ENCODE data around the gene RLBP1. TPM values are rescaled to one million over a fixed set of nuclear protein-coding genes. Genes with fewer than 3 reads are reported as not detected.

The RLBP1 gene
- total and polyA plus RNA-seq, 2 of the 13 experiments (the other 11 are each of a cell fraction or from before 2014, with no cell fraction given), result 0.07 TPM; not detected in 1

- ChIA-PET POLR2A (no interaction called here), CTCF (ENCODE audit: low intra/inter-chr PET ratio, low total read pairs) (interaction anchor here (2.7 kb wide), 1 partner anchor 115 kb away, joined by 49 read pairs; no protein-coding TSS in a partner anchor)
- TF ChIP-seq ZNF264 (CRISPR knock-in tag; IDR thresholded peaks at IDR 0.05), result no peak
- no peak for TF ChIP-seq FOXM1 (CRISPR knock-in tag; IDR thresholded peaks at IDR 0.05)
- no peak for TF ChIP-seq ZNF10 (CRISPR knock-in tag; IDR thresholded peaks at IDR 0.05; ENCODE audit: borderline replicate concordance, low read depth)
- no peak for TF ChIP-seq ZNF672 (CRISPR knock-in tag; IDR thresholded peaks at IDR 0.05)
- TF ChIP-seq, protein P1, sequence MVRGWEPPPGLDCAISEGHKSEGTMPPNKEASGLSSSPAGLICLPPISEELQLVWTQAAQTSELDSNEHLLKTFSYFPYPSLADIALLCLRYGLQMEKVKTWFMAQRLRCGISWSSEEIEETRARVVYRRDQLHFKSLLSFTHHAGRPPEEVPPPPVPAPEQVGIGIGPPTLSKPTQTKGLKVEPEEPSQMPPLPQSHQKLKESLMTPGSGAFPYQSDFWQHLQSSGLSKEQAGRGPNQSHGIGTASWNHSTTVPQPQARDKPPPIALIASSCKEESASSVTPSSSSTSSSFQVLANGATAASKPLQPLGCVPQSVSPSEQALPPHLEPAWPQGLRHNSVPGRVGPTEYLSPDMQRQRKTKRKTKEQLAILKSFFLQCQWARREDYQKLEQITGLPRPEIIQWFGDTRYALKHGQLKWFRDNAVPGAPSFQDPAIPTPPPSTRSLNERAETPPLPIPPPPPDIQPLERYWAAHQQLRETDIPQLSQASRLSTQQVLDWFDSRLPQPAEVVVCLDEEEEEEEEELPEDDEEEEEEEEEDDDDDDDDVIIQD (CRISPR knock-in tag; IDR thresholded peaks at IDR 0.05; ENCODE audit: low read depth), result no peak
- TF ChIP-seq FOXP1 (IDR thresholded peaks at IDR 0.05), result no peak
- no peak for TF ChIP-seq FOXP1 (CRISPR knock-in tag; IDR thresholded peaks at IDR 0.05)
- no peak for TF ChIP-seq HOXA9 (CRISPR knock-in tag; IDR thresholded peaks at IDR 0.05; ENCODE audit: borderline replicate concordance)
- TF ChIP-seq ATF5 (CRISPR knock-in tag; IDR thresholded peaks at IDR 0.05; ENCODE audit: low read depth), result no peak
- no peak for TF ChIP-seq PITX1 (CRISPR knock-in tag; IDR thresholded peaks at IDR 0.05)
- TF ChIP-seq PHB2 (IDR thresholded peaks at IDR 0.05; ENCODE audit: partially characterized antibody), result no peak
- no peak for TF ChIP-seq ZNF121 (CRISPR knock-in tag; IDR thresholded peaks at IDR 0.05)
- TF ChIP-seq, protein P2, sequence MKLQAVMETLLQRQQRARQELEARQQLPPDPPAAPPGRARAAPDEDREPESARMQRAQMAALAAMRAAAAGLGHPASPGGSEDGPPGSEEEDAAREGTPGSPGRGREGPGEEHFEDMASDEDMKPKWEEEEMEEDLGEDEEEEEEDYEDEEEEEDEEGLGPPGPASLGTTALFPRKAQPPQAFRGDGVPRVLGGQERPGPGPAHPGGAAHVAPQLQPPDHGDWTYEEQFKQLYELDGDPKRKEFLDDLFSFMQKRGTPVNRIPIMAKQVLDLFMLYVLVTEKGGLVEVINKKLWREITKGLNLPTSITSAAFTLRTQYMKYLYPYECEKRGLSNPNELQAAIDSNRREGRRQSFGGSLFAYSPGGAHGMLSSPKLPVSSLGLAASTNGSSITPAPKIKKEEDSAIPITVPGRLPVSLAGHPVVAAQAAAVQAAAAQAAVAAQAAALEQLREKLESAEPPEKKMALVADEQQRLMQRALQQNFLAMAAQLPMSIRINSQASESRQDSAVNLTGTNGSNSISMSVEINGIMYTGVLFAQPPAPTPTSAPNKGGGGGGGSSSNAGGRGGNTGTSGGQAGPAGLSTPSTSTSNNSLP (IDR thresholded peaks at IDR 0.05; ENCODE audit: low read depth, low read length), result no peak
- no peak for TF ChIP-seq CEBPB (IDR thresholded peaks at IDR 0.05; ENCODE audit: borderline replicate concordance, low read depth, low read length)
- TF ChIP-seq ZNF7 (CRISPR knock-in tag; IDR thresholded peaks at IDR 0.05), result no peak
- TF ChIP-seq, protein P3, sequence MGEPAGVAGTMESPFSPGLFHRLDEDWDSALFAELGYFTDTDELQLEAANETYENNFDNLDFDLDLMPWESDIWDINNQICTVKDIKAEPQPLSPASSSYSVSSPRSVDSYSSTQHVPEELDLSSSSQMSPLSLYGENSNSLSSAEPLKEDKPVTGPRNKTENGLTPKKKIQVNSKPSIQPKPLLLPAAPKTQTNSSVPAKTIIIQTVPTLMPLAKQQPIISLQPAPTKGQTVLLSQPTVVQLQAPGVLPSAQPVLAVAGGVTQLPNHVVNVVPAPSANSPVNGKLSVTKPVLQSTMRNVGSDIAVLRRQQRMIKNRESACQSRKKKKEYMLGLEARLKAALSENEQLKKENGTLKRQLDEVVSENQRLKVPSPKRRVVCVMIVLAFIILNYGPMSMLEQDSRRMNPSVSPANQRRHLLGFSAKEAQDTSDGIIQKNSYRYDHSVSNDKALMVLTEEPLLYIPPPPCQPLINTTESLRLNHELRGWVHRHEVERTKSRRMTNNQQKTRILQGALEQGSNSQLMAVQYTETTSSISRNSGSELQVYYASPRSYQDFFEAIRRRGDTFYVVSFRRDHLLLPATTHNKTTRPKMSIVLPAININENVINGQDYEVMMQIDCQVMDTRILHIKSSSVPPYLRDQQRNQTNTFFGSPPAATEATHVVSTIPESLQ (CRISPR knock-in tag; conservative IDR thresholded peaks at IDR 0.05), result no peak
- TF ChIP-seq ZNF225 (CRISPR knock-in tag; IDR thresholded peaks at IDR 0.05), result no peak
- TF ChIP-seq NCOA1 (CRISPR knock-in tag; IDR thresholded peaks at IDR 0.05), result no peak
- H3K36me3 ChIP-seq (replicated peaks in 1 of 2; ENCODE audit: control insufficient read depth in 1 of 2, insufficient read depth in 2 of 2, low read length in 2 of 2), result peaks cover 6 to 29% of the 10 kb centered on the region in 2 experiments
- H3K4me3 ChIP-seq (replicated peaks in 1 of 3; ENCODE audit: insufficient read depth in 1 of 3, low read depth in 2 of 3, low read length in 3 of 3), result no peak overlapping the region
- DNase-seq (ENCODE audit: low spot score) (no peak), FAIRE-seq (no peak), ATAC-seq (no peak)
- no peaks in the 10 kb centered on the region for H3K9me3 ChIP-seq (ENCODE audit: low read length)
- no peaks in the 10 kb centered on the region for H3K79me2 ChIP-seq (ENCODE audit: insufficient read depth, low read length)
- H3K4me2 ChIP-seq (ENCODE audit: low read depth, low read length), result no peak overlapping the region
- in situ Hi-C loops (cut with HindIII; ENCODE audit: extremely low pct_ligation_motif_present, low pct_unique_long_range_greater_than_20kb) (loop anchor here (5.0 to 10.0 kb wide), 2 partner anchors 36 to 268 kb away; no protein-coding TSS in a partner anchor), intact Hi-C loops (cut with micrococcal nuclease; ENCODE audit: unreplicated experiment) (loop anchor here (10.0 kb wide), 1 partner anchor 278 kb away; the partner anchor contains the start of gene HAPLN3)
- H2AFZ ChIP-seq (ENCODE audit: low read length), result no peak overlapping the region
- no peaks in the 10 kb centered on the region for H3K27me3 ChIP-seq (ENCODE audit: control insufficient read depth in 1 of 2, insufficient read depth in 2 of 2, low read length in 2 of 2)
- no TSS peak for BruUV-seq (replicated peaks)
- WGBS (ENCODE audit: low lambda C conversion rate), result 97% methylated on average over 2 of the region's 2 CpGs
- peaks cover 16% of the 10 kb centered on the region for H3K4me1 ChIP-seq (ENCODE audit: insufficient read depth, low read length)
- H3K27ac ChIP-seq (ENCODE audit: extremely low read length, insufficient read depth, low read length), result no peak overlapping the region
- H3K9ac ChIP-seq (ENCODE audit: insufficient read depth, low read depth, low read length), result no peak overlapping the region
- no peaks in the 10 kb centered on the region for H4K20me1 ChIP-seq (ENCODE audit: insufficient read depth, low read length)
Measured at GRCh38 chr15:89172921-89173320, 48.5 kb downstream of the RLBP1 start.

Measured in HepG2 (cell line).